Neural crest cell (in vitro differentiated cells): ENCODE measurements around the gene ROM1. TPM values are rescaled to one million over a fixed set of nuclear protein-coding genes. Genes with fewer than 3 reads are reported as not detected.

ENCODE experiments used
- DNase-seq: peaks from one replicate; pipeline ENCODE4 v3.0.0; 2021; ENCODE audit warnings: low read depth, mixed read lengths, low spot score
- H3K27ac Mint-ChIP-seq: one replicate; pipeline ENCODE4 v1.8.0; 2021; ENCODE audit warnings: mild to moderate bottlenecking, mixed read lengths; ENCODE audit not compliant: unreplicated experiment
- H3K27me3 Mint-ChIP-seq: 2 replicates; pipeline ENCODE4 v1.8.0; 2021; ENCODE audit warnings: low read depth, mild to moderate bottlenecking, mixed read lengths
- H3K36me3 Mint-ChIP-seq: 2 replicates; pipeline ENCODE4 v1.8.0; 2021; ENCODE audit warnings: low read depth, mild to moderate bottlenecking, mixed read lengths
- H3K4me1 Mint-ChIP-seq: 2 replicates; pipeline ENCODE4 v1.8.0; 2021; ENCODE audit warnings: mixed read lengths
- H3K4me3 Mint-ChIP-seq: one replicate; pipeline ENCODE4 v1.8.0; 2021; ENCODE audit warnings: mild to moderate bottlenecking, mixed read lengths
- H3K9me3 Mint-ChIP-seq: 2 replicates; pipeline ENCODE4 v1.8.0; 2021; ENCODE audit warnings: mixed read lengths
- CTCF ChIP-seq: fragments of 200-600 bp; sonication (generic); conservative IDR thresholded peaks from 2 replicates; pipeline ENCODE4 v1.5.0; 2021; ENCODE audit warnings: antibody characterized with exemption, mild to moderate bottlenecking
- total RNA-seq: library from RNA; stranded (reverse); gene quantifications from 2 replicates; pipeline ENCODE4 v1.2.1, GENCODE V29; 2021

The ROM1 gene
- total RNA-seq, 1 donor from 2014 or later: 0.23 TPM

- Mint-ChIP-seq H3K36me3 (peaks cover 8% of the 10 kb centered on the region), H3K27ac (no peak overlapping the region), H3K27me3 (peaks cover 3% of the 10 kb centered on the region), H3K4me1 (peaks cover 28% of the 10 kb centered on the region), H3K9me3 (no peaks in the 10 kb centered on the region), H3K4me3 (peak overlapping the region; percentile 49)
- no peak for DNase-seq
- no peak for TF ChIP-seq CTCF
Measured at GRCh38 chr11:62644220-62644619, 31.2 kb downstream of the ROM1 start.

GRCh38 chr11:62645671-62645945 is 32.6 kb downstream of the ROM1 start:
- peak overlapping the region; percentile 99 for H3K4me3 Mint-ChIP-seq
- H3K36me3 Mint-ChIP-seq: peaks cover 2% of the 10 kb centered on the region
- H3K27me3 Mint-ChIP-seq: peaks cover 3% of the 10 kb centered on the region
- no peaks in the 10 kb centered on the region for H3K9me3 Mint-ChIP-seq
- DNase-seq: no peak
- H3K27ac Mint-ChIP-seq: peak overlapping the region; percentile 99
- TF ChIP-seq CTCF: no peak
- peaks cover 22% of the 10 kb centered on the region for H3K4me1 Mint-ChIP-seq

- TF ChIP-seq CTCF: no peak
- Mint-ChIP-seq H3K4me3 (peak within 1 kb of the TSS; percentile 99), H3K36me3 (peaks cover 2% of the 10 kb centered on the region), H3K9me3 (no peaks in the 10 kb centered on the region), H3K4me1 (peaks cover 18% of the 10 kb centered on the region), H3K27me3 (peaks cover 3% of the 10 kb centered on the region), H3K27ac (peak within 1 kb of the TSS; percentile 99)
- peak; percentile 98 for DNase-seq
Measured at GRCh38 chr11:62645946-62646824, 33.1 kb downstream of the ROM1 start, which contains the start of gene GANAB. Gene GANAB, minus strand, starts transcription at chr11:62646613. Its CDS starts 14 bp downstream, at chr11:62646599.

- Mint-ChIP-seq H3K9me3 (no peaks in the 10 kb centered on the region), H3K27ac (peak overlapping the region; percentile 99), H3K4me3 (peak overlapping the region; percentile 99), H3K27me3 (peaks cover 3% of the 10 kb centered on the region), H3K4me1 (peaks cover 18% of the 10 kb centered on the region), H3K36me3 (peaks cover 2% of the 10 kb centered on the region)
- no peak for TF ChIP-seq CTCF
- DNase-seq: no peak
Measured at GRCh38 chr11:62646825-62647608, 34.0 kb downstream of the ROM1 start.

GRCh38 chr11:62647609-62648005 is 34.5 kb downstream of the ROM1 start:
- Mint-ChIP-seq H3K9me3 (no peaks in the 10 kb centered on the region), H3K36me3 (peaks cover 2% of the 10 kb centered on the region), H3K27me3 (peaks cover 3% of the 10 kb centered on the region), H3K4me3 (no peak overlapping the region), H3K4me1 (peaks cover 23% of the 10 kb centered on the region), H3K27ac (no peak overlapping the region)
- no peak for TF ChIP-seq CTCF
- DNase-seq: no peak
